ENCODE results near the gene ASTN2. TPM values are rescaled to one million over a fixed set of nuclear protein-coding genes. Genes with fewer than 3 reads are reported as not detected.
A peak's percentile ranks its signal among the peaks of the same experiment; 100 is the strongest.

Gene ASTN2
- total RNA-seq, 2 experiments from 2014 or later, result 1.7 to 4.2 TPM

- no peaks in the 10 kb centered on the region for H4K20me1 ChIP-seq (ENCODE audit: insufficient read depth, low read length)
- H3K4me1 ChIP-seq (ENCODE audit: insufficient read depth, low read length, poor library complexity, severe bottlenecking), result no peaks in the 10 kb centered on the region
Measured at GRCh38 chr9:117164512-117164911, 250.3 kb downstream of the ASTN2 start.

DNA sequence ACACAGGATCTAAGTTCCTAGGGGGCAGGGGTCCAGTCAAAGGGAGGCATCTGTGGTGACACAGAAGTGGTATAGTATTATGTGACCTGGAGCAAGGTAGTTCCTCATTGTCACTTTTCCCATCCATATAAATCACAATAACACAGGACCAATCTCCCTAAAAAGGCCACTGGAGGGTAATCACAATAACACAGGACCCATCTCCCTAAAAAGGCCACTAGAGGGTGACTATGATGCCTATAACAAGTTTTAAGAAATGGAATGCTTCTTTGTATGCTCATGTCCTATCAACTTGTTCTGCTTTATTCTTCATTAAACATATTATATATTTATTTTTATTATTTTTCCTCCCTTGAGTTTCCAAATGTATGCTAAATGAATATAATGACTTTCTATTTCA, 254.6 kb downstream of the ASTN2 start:
- intact Hi-C loops (cut with micrococcal nuclease; ENCODE audit: unreplicated experiment), result no loop called here

More at GRCh38 chr9:117164512-117164911, 250.3 kb downstream of the ASTN2 start:
- Histone ChIP-seq H2AFZ (ENCODE audit: low read length) (no peak overlapping the region), H3K36me3 (ENCODE audit: insufficient read depth, low read length) (no peaks in the 10 kb centered on the region), H3K79me2 (ENCODE audit: insufficient read depth, low read depth, low read length) (no peaks in the 10 kb centered on the region), H3K27ac (ENCODE audit: low read depth, low read length, poor library complexity, severe bottlenecking) (no peak overlapping the region), H3K4me3 (ENCODE audit: low read depth, low read length, poor library complexity, severe bottlenecking) (no peak overlapping the region), H3K9me2 (ENCODE audit: insufficient read depth, low read length) (no peaks in the 10 kb centered on the region), H3K9me3 (ENCODE audit: low read length) (no peaks in the 10 kb centered on the region), H3K4me2 (ENCODE audit: low read length) (no peak overlapping the region)
- DNase-seq (ENCODE audit: low spot score), result no peak
- TF ChIP-seq EZH2phosphoT487 (IDR thresholded peaks at IDR 0.05; ENCODE audit: borderline replicate concordance, low read depth, low read length), result no peak
- no peak for TF ChIP-seq CTCF (conservative IDR thresholded peaks at IDR 0.05; ENCODE audit: low read length)
- POLR2A ChIA-PET, result interaction anchor here (1.0 kb wide), 1 partner anchor 11 kb away, joined by 3 read pairs; no protein-coding TSS in a partner anchor
- intact Hi-C loops (cut with micrococcal nuclease; ENCODE audit: unreplicated experiment), result no loop called here
- CTCF ChIA-PET (ENCODE audit: unreplicated experiment), result no interaction called here
- BruUV-seq (replicated peaks), result no TSS peak

More for the DNA sequence above, 254.6 kb downstream of the ASTN2 start:
- H3K9me3 ChIP-seq (ENCODE audit: low read length), result no peaks in the 10 kb centered on the region
- no peak overlapping the region for H2AFZ ChIP-seq (ENCODE audit: low read length)
- H4K20me1 ChIP-seq (ENCODE audit: insufficient read depth, low read length), result no peaks in the 10 kb centered on the region
- no peaks in the 10 kb centered on the region for H3K4me1 ChIP-seq (ENCODE audit: insufficient read depth, low read length, poor library complexity, severe bottlenecking)
- H3K36me3 ChIP-seq (ENCODE audit: insufficient read depth, low read length), result no peaks in the 10 kb centered on the region
- no peak overlapping the region for H3K4me2 ChIP-seq (ENCODE audit: low read length)
- DNase-seq (ENCODE audit: low spot score), result peak; percentile 6
- no peaks in the 10 kb centered on the region for H3K9me2 ChIP-seq (ENCODE audit: insufficient read depth, low read length)
- no TSS peak for BruUV-seq (replicated peaks)
- no peak overlapping the region for H3K27ac ChIP-seq (ENCODE audit: low read depth, low read length, poor library complexity, severe bottlenecking)
- no peak overlapping the region for H3K4me3 ChIP-seq (ENCODE audit: low read depth, low read length, poor library complexity, severe bottlenecking)
- CTCF ChIA-PET (ENCODE audit: unreplicated experiment), result no interaction called here
- POLR2A ChIA-PET, result interaction anchor here (0.7 kb wide), 1 partner anchor 9 kb away, joined by 3 read pairs; no protein-coding TSS in a partner anchor
- TF ChIP-seq EZH2phosphoT487 (IDR thresholded peaks at IDR 0.05; ENCODE audit: borderline replicate concordance, low read depth, low read length) (no peak), CTCF (conservative IDR thresholded peaks at IDR 0.05; ENCODE audit: low read length) (peak; percentile 64)
- H3K79me2 ChIP-seq (ENCODE audit: insufficient read depth, low read depth, low read length), result no peaks in the 10 kb centered on the region
